Measurements from ENCODE around the gene ETFRF1. TPM values are rescaled to one million over a fixed set of nuclear protein-coding genes. Genes with fewer than 3 reads are reported as not detected.

Gene ETFRF1
- total and polyA plus RNA-seq, 2 of the 8 experiments (the other 6 are each of a cell fraction or from before 2014, with no cell fraction given): 4.3 to 7.7 TPM

DNA sequence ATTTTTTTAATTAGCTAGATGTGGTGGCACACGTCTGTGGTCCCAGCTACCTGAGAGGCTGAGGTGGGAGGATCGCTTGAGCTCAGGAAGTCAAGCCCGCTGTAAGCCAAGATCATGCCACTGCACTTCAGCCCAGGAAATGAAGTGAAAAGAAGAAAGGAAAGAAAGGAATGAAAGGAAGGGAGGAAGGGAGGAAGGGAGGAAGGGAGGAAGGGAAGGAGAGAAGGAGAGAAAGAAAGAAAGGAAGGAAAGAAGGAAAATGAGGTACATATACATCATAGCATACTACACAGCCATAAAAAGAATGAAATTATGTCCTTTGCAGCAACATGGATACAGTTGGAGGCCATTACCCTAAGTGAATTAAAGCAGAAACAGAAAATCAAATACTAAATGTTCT lies 12.3 kb upstream of the ETFRF1 start (continued):
- TF ChIP-seq, protein P1, sequence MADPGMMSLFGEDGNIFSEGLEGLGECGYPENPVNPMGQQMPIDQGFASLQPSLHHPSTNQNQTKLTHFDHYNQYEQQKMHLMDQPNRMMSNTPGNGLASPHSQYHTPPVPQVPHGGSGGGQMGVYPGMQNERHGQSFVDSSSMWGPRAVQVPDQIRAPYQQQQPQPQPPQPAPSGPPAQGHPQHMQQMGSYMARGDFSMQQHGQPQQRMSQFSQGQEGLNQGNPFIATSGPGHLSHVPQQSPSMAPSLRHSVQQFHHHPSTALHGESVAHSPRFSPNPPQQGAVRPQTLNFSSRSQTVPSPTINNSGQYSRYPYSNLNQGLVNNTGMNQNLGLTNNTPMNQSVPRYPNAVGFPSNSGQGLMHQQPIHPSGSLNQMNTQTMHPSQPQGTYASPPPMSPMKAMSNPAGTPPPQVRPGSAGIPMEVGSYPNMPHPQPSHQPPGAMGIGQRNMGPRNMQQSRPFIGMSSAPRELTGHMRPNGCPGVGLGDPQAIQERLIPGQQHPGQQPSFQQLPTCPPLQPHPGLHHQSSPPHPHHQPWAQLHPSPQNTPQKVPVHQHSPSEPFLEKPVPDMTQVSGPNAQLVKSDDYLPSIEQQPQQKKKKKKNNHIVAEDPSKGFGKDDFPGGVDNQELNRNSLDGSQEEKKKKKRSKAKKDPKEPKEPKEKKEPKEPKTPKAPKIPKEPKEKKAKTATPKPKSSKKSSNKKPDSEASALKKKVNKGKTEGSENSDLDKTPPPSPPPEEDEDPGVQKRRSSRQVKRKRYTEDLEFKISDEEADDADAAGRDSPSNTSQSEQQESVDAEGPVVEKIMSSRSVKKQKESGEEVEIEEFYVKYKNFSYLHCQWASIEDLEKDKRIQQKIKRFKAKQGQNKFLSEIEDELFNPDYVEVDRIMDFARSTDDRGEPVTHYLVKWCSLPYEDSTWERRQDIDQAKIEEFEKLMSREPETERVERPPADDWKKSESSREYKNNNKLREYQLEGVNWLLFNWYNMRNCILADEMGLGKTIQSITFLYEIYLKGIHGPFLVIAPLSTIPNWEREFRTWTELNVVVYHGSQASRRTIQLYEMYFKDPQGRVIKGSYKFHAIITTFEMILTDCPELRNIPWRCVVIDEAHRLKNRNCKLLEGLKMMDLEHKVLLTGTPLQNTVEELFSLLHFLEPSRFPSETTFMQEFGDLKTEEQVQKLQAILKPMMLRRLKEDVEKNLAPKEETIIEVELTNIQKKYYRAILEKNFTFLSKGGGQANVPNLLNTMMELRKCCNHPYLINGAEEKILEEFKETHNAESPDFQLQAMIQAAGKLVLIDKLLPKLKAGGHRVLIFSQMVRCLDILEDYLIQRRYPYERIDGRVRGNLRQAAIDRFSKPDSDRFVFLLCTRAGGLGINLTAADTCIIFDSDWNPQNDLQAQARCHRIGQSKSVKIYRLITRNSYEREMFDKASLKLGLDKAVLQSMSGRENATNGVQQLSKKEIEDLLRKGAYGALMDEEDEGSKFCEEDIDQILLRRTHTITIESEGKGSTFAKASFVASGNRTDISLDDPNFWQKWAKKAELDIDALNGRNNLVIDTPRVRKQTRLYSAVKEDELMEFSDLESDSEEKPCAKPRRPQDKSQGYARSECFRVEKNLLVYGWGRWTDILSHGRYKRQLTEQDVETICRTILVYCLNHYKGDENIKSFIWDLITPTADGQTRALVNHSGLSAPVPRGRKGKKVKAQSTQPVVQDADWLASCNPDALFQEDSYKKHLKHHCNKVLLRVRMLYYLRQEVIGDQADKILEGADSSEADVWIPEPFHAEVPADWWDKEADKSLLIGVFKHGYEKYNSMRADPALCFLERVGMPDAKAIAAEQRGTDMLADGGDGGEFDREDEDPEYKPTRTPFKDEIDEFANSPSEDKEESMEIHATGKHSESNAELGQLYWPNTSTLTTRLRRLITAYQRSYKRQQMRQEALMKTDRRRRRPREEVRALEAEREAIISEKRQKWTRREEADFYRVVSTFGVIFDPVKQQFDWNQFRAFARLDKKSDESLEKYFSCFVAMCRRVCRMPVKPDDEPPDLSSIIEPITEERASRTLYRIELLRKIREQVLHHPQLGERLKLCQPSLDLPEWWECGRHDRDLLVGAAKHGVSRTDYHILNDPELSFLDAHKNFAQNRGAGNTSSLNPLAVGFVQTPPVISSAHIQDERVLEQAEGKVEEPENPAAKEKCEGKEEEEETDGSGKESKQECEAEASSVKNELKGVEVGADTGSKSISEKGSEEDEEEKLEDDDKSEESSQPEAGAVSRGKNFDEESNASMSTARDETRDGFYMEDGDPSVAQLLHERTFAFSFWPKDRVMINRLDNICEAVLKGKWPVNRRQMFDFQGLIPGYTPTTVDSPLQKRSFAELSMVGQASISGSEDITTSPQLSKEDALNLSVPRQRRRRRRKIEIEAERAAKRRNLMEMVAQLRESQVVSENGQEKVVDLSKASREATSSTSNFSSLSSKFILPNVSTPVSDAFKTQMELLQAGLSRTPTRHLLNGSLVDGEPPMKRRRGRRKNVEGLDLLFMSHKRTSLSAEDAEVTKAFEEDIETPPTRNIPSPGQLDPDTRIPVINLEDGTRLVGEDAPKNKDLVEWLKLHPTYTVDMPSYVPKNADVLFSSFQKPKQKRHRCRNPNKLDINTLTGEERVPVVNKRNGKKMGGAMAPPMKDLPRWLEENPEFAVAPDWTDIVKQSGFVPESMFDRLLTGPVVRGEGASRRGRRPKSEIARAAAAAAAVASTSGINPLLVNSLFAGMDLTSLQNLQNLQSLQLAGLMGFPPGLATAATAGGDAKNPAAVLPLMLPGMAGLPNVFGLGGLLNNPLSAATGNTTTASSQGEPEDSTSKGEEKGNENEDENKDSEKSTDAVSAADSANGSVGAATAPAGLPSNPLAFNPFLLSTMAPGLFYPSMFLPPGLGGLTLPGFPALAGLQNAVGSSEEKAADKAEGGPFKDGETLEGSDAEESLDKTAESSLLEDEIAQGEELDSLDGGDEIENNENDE (IDR thresholded peaks at IDR 0.05; ENCODE audit: insufficient replicate concordance, low read length): no peak
- TF ChIP-seq PHF8 (conservative IDR thresholded peaks at IDR 0.05; ENCODE audit: low read depth, low read length) (no peak), CEBPB (IDR thresholded peaks at IDR 0.05; ENCODE audit: low read depth, low read length) (no peak), TBP (IDR thresholded peaks at IDR 0.05; ENCODE audit: low read depth, low read length) (no peak), RAD21 (IDR thresholded peaks at IDR 0.05 in 1 of 2, conservative IDR thresholded peaks at IDR 0.05 in 1 of 2; ENCODE audit: low read depth in 2 of 2, low read length in 2 of 2) (no peak)

Measured in H1 (cell line).